Measurements from ENCODE around the gene LCORL.

GRCh38 chr4:17945303-17945702 is 76.3 kb downstream of the LCORL start:
- TF ChIP-seq POLR2A (IDR thresholded peaks at IDR 0.05; ENCODE audit: borderline replicate concordance, extremely low read depth, insufficient read depth, insufficient read length) (no peak), CTCF (IDR thresholded peaks at IDR 0.05 in 2 of 3, conservative IDR thresholded peaks at IDR 0.05 in 1 of 3; ENCODE audit: borderline replicate concordance in 1 of 3, insufficient read depth in 1 of 3, low read depth in 2 of 3, low read length in 2 of 3) (no peak), RAD21 (IDR thresholded peaks at IDR 0.05; ENCODE audit: low read depth) (no peak), ZFX (IDR thresholded peaks at IDR 0.05) (no peak), ATF3 (IDR thresholded peaks at IDR 0.05) (no peak), EZH2phosphoT487 (IDR thresholded peaks at IDR 0.05; ENCODE audit: borderline replicate concordance) (no peak)

All from HCT116 (cell line).